Endothelial cell (in vitro differentiated cells): ENCODE data around the gene ZFAND4. TPM values are rescaled to one million over a fixed set of nuclear protein-coding genes. Genes with fewer than 3 reads are reported as not detected.
"Not testable (repeated sequence)": the region's sequence is repeated elsewhere in the genome, so short reads cannot be mapped to it uniquely, and the experiment has no call there.

Experiments used
- DNase-seq: peaks from one replicate; pipeline ENCODE4 v3.0.0; 2021; ENCODE audit warnings: low spot score
- H3K27ac Mint-ChIP-seq: one replicate; pipeline ENCODE4 v1.8.0; 2021; ENCODE audit warnings: mixed read lengths, inconsistent platforms; ENCODE audit not compliant: unreplicated experiment
- H3K27me3 Mint-ChIP-seq: one replicate; pipeline ENCODE4 v1.8.0; 2021; ENCODE audit warnings: mild to moderate bottlenecking, moderate library complexity, mixed read lengths, inconsistent platforms; ENCODE audit not compliant: unreplicated experiment
- H3K36me3 Mint-ChIP-seq: one replicate; pipeline ENCODE4 v1.8.0; 2021; ENCODE audit warnings: mild to moderate bottlenecking, low read depth, mixed read lengths, inconsistent platforms; ENCODE audit not compliant: unreplicated experiment
- H3K4me1 Mint-ChIP-seq: one replicate; pipeline ENCODE4 v1.8.0; 2021; ENCODE audit warnings: mild to moderate bottlenecking, mixed read lengths, inconsistent platforms; ENCODE audit not compliant: unreplicated experiment
- H3K4me3 Mint-ChIP-seq: one replicate; pipeline ENCODE4 v1.8.0; 2021; ENCODE audit warnings: mild to moderate bottlenecking, mixed read lengths, inconsistent platforms; ENCODE audit not compliant: unreplicated experiment
- H3K9me3 Mint-ChIP-seq: one replicate; pipeline ENCODE4 v1.8.0; 2021; ENCODE audit warnings: mixed read lengths, inconsistent platforms; ENCODE audit not compliant: unreplicated experiment
- total RNA-seq: library from RNA; stranded (reverse); fragmentation: NEBNext Ultra II Directional; extraction: Animal tissue kit (Norgen Biotek cat#: 25700); gene quantifications from one replicate; pipeline ENCODE4 v1.2.1, GENCODE V29; 2021; ENCODE audit not compliant: unreplicated experiment
- TF ChIP-seq, protein P1 (sequence below): fragments of 200-600 bp; sonication (generic); IDR thresholded peaks from one replicate; pipeline ENCODE4 v1.5.0; 2021; ENCODE audit warnings: antibody characterized with exemption; ENCODE audit not compliant: unreplicated experiment

Gene ZFAND4
- total RNA-seq, 1 donor from 2014 or later, result 11.9 TPM

- H3K36me3 Mint-ChIP-seq, result peaks cover 10% of the 10 kb centered on the region
- peaks cover 9% of the 10 kb centered on the region for H3K4me1 Mint-ChIP-seq
- no peaks in the 10 kb centered on the region for H3K9me3 Mint-ChIP-seq
- TF ChIP-seq, protein P1, sequence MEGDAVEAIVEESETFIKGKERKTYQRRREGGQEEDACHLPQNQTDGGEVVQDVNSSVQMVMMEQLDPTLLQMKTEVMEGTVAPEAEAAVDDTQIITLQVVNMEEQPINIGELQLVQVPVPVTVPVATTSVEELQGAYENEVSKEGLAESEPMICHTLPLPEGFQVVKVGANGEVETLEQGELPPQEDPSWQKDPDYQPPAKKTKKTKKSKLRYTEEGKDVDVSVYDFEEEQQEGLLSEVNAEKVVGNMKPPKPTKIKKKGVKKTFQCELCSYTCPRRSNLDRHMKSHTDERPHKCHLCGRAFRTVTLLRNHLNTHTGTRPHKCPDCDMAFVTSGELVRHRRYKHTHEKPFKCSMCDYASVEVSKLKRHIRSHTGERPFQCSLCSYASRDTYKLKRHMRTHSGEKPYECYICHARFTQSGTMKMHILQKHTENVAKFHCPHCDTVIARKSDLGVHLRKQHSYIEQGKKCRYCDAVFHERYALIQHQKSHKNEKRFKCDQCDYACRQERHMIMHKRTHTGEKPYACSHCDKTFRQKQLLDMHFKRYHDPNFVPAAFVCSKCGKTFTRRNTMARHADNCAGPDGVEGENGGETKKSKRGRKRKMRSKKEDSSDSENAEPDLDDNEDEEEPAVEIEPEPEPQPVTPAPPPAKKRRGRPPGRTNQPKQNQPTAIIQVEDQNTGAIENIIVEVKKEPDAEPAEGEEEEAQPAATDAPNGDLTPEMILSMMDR, result no peak
- no peak overlapping the region for H3K4me3 Mint-ChIP-seq
- DNase-seq, result no peak
- no peak overlapping the region for H3K27ac Mint-ChIP-seq
- no peaks in the 10 kb centered on the region for H3K27me3 Mint-ChIP-seq
These were observed 65.3 kb downstream of the ZFAND4 start for GRCh38 chr10:45607276-45607675.

GRCh38 chr10:45602836-45603235, 69.7 kb downstream of the ZFAND4 start:
- H3K4me1 Mint-ChIP-seq, result no peaks in the 10 kb centered on the region
- no peak overlapping the region for H3K4me3 Mint-ChIP-seq
- peaks cover 13% of the 10 kb centered on the region for H3K9me3 Mint-ChIP-seq
- TF ChIP-seq, protein P1, result no peak
- H3K36me3 Mint-ChIP-seq, result peaks cover 7% of the 10 kb centered on the region
- peaks cover 2% of the 10 kb centered on the region for H3K27me3 Mint-ChIP-seq
- no peak for DNase-seq
- H3K27ac Mint-ChIP-seq, result no peak overlapping the region

DNA sequence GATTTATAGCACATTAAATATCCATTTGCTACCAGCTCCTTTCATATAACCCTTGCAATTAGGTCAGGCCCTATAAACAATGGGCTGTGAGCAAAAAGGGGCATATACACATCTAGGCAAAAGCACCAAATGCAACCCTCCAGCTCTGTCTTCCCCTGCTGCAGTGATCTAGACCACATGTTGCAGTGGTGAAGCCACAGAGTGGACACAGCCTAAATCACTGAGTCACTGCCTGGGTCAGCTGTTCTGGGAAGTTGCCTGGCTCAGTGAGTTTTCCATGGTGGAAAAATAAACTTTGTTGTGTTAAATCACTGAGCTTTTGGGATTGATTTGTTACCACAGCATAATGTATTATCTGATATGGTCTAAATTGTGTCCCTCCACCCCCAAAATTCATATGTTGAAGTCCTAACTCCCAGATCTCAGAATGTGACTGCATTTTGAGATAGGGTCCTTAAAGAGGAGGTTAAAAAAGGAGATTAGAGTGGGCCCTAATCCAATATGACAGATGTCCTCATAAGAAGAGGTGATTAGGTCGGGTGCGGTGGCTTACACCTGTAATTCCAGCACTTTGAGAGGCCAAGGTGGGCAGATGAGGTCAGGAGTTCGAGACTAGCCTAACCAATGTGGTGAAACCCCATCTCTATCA, 70.4 kb downstream of the ZFAND4 start:
- Mint-ChIP-seq H3K27ac (no peak overlapping the region), H3K36me3 (peaks cover 7% of the 10 kb centered on the region), H3K4me1 (no peaks in the 10 kb centered on the region), H3K4me3 (no peak overlapping the region), H3K27me3 (peaks cover 2% of the 10 kb centered on the region), H3K9me3 (peaks cover 13% of the 10 kb centered on the region)
- DNase-seq, result no peak
- TF ChIP-seq, protein P1, result no peak

- not testable (repeated sequence) for DNase-seq, H3K27ac Mint-ChIP-seq, H3K4me3 Mint-ChIP-seq, H3K27me3 Mint-ChIP-seq, H3K36me3 Mint-ChIP-seq, H3K4me1 Mint-ChIP-seq
- H3K9me3 Mint-ChIP-seq, result peaks cover 13% of the 10 kb centered on the region
These were observed 71.2 kb downstream of the ZFAND4 start for GRCh38 chr10:45601254-45601930.

DNA sequence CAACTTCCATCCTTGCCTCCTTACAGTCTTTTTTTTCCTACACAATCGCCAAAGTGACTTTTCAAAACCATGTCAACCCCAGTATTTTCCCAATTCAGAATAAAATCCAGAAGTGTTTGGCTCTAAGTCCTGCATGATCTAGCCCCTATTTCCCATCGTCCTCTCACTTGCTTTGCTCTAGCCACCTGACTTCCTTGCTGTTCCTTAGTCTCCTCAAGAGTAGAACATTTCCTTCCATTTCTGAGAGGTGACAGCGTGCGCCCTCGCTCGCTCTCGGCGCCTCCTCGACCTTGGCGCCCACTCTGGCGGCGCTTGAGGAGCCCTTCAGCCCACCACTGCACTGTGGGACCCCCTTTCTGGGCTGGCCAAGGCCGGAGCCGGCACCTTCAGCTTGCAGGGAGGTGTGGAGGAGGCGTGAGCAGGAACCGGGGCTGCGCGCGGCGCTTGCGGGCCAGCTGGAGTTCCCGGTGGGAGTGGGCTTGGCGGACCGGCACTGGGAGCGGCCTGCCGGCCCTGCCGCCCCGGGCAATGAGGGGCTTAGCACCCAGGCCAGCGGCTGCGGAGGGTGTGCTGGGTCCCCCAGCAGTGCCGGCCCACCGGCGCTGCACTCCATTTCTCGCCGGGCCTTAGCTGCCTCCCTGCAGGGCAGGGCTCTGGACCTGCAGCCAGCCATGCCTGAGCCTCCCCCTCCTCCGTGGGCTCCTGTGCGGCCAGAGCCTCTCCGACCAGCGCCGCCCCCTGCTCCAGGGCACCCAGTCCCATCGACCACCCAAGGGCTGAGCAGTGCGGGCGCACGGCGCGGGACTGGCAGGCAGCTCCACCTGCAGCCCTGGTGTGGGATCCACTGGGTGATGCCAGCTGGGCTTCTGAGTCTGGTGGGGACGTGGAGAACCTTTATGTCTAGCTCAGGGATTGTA, 72.0 kb downstream of the ZFAND4 start:
- not testable (repeated sequence) for H3K27ac Mint-ChIP-seq, H3K27me3 Mint-ChIP-seq, DNase-seq, H3K4me1 Mint-ChIP-seq, H3K36me3 Mint-ChIP-seq
- H3K4me3 Mint-ChIP-seq, result peak overlapping the region; percentile 7
- H3K9me3 Mint-ChIP-seq, result peaks cover 13% of the 10 kb centered on the region
